Activated gamma-delta T cell (primary cell): ENCODE data around the gene SLC6A2.

Experiments
- DNase-seq: peaks from one replicate; lab custom pipeline; 2025; lab: John Stamatoyannopoulos, UW

Gene SLC6A2

GRCh38 chr16:55671974-55672280, 16.1 kb downstream of the SLC6A2 start:
- DNase-seq: no peak

- DNase-seq: no peak
Observed at GRCh38 chr16:55672471-55672870, 16.7 kb downstream of the SLC6A2 start.

GRCh38 chr16:55678161-55678821, 22.5 kb downstream of the SLC6A2 start:
- DNase-seq: no peak

- no peak for DNase-seq
Observed at GRCh38 chr16:55682086-55682485, 26.3 kb downstream of the SLC6A2 start.

GRCh38 chr16:55685973-55686372, 30.2 kb downstream of the SLC6A2 start:
- DNase-seq: no peak

- DNase-seq: no peak
Observed at GRCh38 chr16:55686671-55687070, 30.9 kb downstream of the SLC6A2 start.

- DNase-seq: no peak
Observed at GRCh38 chr16:55687802-55688201, 32.0 kb downstream of the SLC6A2 start.

- DNase-seq: no peak
Observed at GRCh38 chr16:55690841-55691240, 35.1 kb downstream of the SLC6A2 start.

- no peak for DNase-seq
Observed at GRCh38 chr16:55691771-55692170, 36.0 kb downstream of the SLC6A2 start.

GRCh38 chr16:55695595-55695994, 39.8 kb downstream of the SLC6A2 start:
- no peak for DNase-seq

GRCh38 chr16:55697867-55698266, 42.1 kb downstream of the SLC6A2 start:
- DNase-seq: no peak

GRCh38 chr16:55698331-55698730, 42.5 kb downstream of the SLC6A2 start:
- no peak for DNase-seq

GRCh38 chr16:55698946-55699345, 43.2 kb downstream of the SLC6A2 start:
- no peak for DNase-seq

GRCh38 chr16:55699616-55700015, 43.8 kb downstream of the SLC6A2 start:
- DNase-seq: no peak

GRCh38 chr16:55700067-55700466, 44.3 kb downstream of the SLC6A2 start:
- no peak for DNase-seq

- no peak for DNase-seq
Observed at GRCh38 chr16:55700961-55701360, 45.2 kb downstream of the SLC6A2 start.

- no peak for DNase-seq
Observed at GRCh38 chr16:55701442-55702319, 45.9 kb downstream of the SLC6A2 start.

- DNase-seq: no peak
Observed at GRCh38 chr16:55703003-55704001, 47.5 kb downstream of the SLC6A2 start.

- no peak for DNase-seq
Observed at GRCh38 chr16:55706739-55707384, 51.1 kb downstream of the SLC6A2 start.

GRCh38 chr16:55709801-55710200, 54.0 kb downstream of the SLC6A2 start:
- no peak for DNase-seq

GRCh38 chr16:55710466-55710865, 54.7 kb downstream of the SLC6A2 start:
- no peak for DNase-seq
